HepG2 (cell line): ENCODE data around the gene SMARCAD1. TPM values are rescaled to one million over a fixed set of nuclear protein-coding genes. Genes with fewer than 3 reads are reported as not detected.

Experiments
- ATAC-seq: fragments of 200-7000 bp; cut with Tn5 transposase; 3 replicates; pipeline ENCODE4 v1.9.1; 2020; ENCODE audit warnings: mild to moderate bottlenecking, moderate library complexity
- BruUV-seq: library from RNA; stranded (reverse); fragments of 400-500 nt; replicated peaks from 2 replicates; lab custom pipeline; 2021; lab: Mats Ljungman, UMichigan
- CTCF ChIA-PET: fragments of 300-600 bp; formaldehyde crosslinking; extraction: SDS; loops from one replicate; lab custom pipeline; 2021; ENCODE audit warnings: low total read pairs, inconsistent platforms, low intra/inter-chr PET ratio; lab: Yijun Ruan, JAX
- POLR2A ChIA-PET: fragments of 350-600 bp; sonication (Branson Sonifier 250); formaldehyde crosslinking; loops from one replicate; lab custom pipeline; 2020; ENCODE audit warnings: antibody characterized with exemption, inconsistent platforms; lab: Yijun Ruan, JAX
- DNase-seq: peaks from one replicate; pipeline ENCODE4 v3.0.0-alpha.2; 2015; ENCODE audit warnings: low spot score
- FAIRE-seq: peaks from 3 replicates; lab custom pipeline; 2011; peaks lifted over from hg19 to GRCh38; lab: Jason Lieb, UNC
- H2AFZ ChIP-seq: one replicate; pipeline ENCODE4 v1.6.1; 2011; ENCODE audit warnings: low read length, inconsistent platforms
- H3K27ac ChIP-seq: fragments of 300-600 bp; 3 replicates; pipeline ENCODE4 v1.8.0; 2011; ENCODE audit warnings: mixed run types, mild to moderate bottlenecking, mixed read lengths, low read length, inconsistent platforms; ENCODE audit not compliant: insufficient read depth; ENCODE audit errors: extremely low read length
- H3K27me3 ChIP-seq, 2 experiments: fragments of 200-600 bp in 1 of 2; 2 replicates in 1 of 2; 3 replicates in 1 of 2; pipeline versions ENCODE4 v1.6.0 to v1.8.0; 2011; ENCODE audit warnings: low read length in 2 of 2, mild to moderate bottlenecking in 2 of 2, moderate library complexity in 2 of 2, inconsistent platforms in 1 of 2; ENCODE audit not compliant: insufficient read depth in 2 of 2, control insufficient read depth in 1 of 2
- H3K36me3 ChIP-seq, 2 experiments: fragments of 200-600 bp in 1 of 2; replicated peaks in 1 of 2; 2 replicates in 1 of 2; 3 replicates in 1 of 2; pipeline versions ENCODE4 v1.5.1 to v1.8.0; 2011; ENCODE audit warnings: low read length in 2 of 2, inconsistent platforms in 1 of 2; ENCODE audit not compliant: insufficient read depth in 2 of 2, control insufficient read depth in 1 of 2
- H3K4me1 ChIP-seq: 2 replicates; pipeline ENCODE4 v1.5.1; 2012; ENCODE audit warnings: low read length, inconsistent platforms; ENCODE audit not compliant: insufficient read depth
- H3K4me2 ChIP-seq: 2 replicates; pipeline ENCODE4 v1.6.0; 2011; ENCODE audit warnings: low read depth, low read length, inconsistent platforms
- H3K4me3 ChIP-seq, 3 experiments: fragments of 200-600 bp in 1 of 3; sonication (generic), shearing (Covaris generic) in 1 of 3; replicated peaks in 1 of 3; 2 replicates each; pipeline ENCODE4 v1.5.1; 2011 to 2016; ENCODE audit warnings: low read length in 3 of 3, inconsistent platforms in 2 of 3, low read depth in 2 of 3, mild to moderate bottlenecking in 2 of 3, control low read depth in 1 of 3, mixed read lengths in 1 of 3; ENCODE audit not compliant: insufficient read depth in 1 of 3
- H3K79me2 ChIP-seq: one replicate; pipeline ENCODE4 v1.6.1; 2011; ENCODE audit warnings: low read length, inconsistent platforms; ENCODE audit not compliant: insufficient read depth
- H3K9ac ChIP-seq: 2 replicates; pipeline ENCODE4 v1.6.0; 2011; ENCODE audit warnings: mild to moderate bottlenecking, low read depth, low read length, inconsistent platforms; ENCODE audit not compliant: insufficient read depth
- H3K9me3 ChIP-seq: 2 replicates; pipeline ENCODE4 v1.5.1; 2012; ENCODE audit warnings: mild to moderate bottlenecking, low read length
- H4K20me1 ChIP-seq: 2 replicates; pipeline ENCODE4 v1.6.0; 2011; ENCODE audit warnings: inconsistent platforms, mild to moderate bottlenecking, low read length, moderate library complexity; ENCODE audit not compliant: insufficient read depth
- FOSL1 ChIP-seq: sonication (generic); formaldehyde crosslinking; IDR thresholded peaks from 2 replicates; pipeline ENCODE4 v1.9.0; 2021; ENCODE audit warnings: missing genetic modification reagents, borderline replicate concordance
- MAFK ChIP-seq, 2 experiments: IDR thresholded peaks in 1 of 2; conservative IDR thresholded peaks in 1 of 2; 2 replicates each; pipeline ENCODE4 v1.6.1; 2011; ENCODE audit warnings: improper control_type of control experiment in 2 of 2, low read length in 2 of 2
- NFE2L2 ChIP-seq: fragments of 150-350 bp; IDR thresholded peaks from 2 replicates; pipeline ENCODE4 v1.6.1; 2014; ENCODE audit warnings: low read length
- TEF ChIP-seq: sonication (generic); formaldehyde crosslinking; IDR thresholded peaks from 2 replicates; pipeline ENCODE4 v1.5.0; 2020; ENCODE audit warnings: missing genetic modification reagents
- WGBS: methylation state at CpG from one replicate; pipeline ENCODE4 v1.1.6; 2017; ENCODE audit warnings: low lambda C conversion rate; 5-methylcytosine and 5-hydroxymethylcytosine counted together
- in situ Hi-C: cut with HindIII; loops from 2 replicates; pipeline ENCODE4 v1.10.0; 2017; ENCODE audit warnings: low pct_unique_long_range_greater_than_20kb; ENCODE audit not compliant: extremely low pct_ligation_motif_present
- intact Hi-C: fragments of 100-400 bp; cut with micrococcal nuclease; formaldehyde crosslinking; loops from one replicate; pipeline ENCODE4 v1.10.0; 2022; ENCODE audit not compliant: unreplicated experiment
- polyA plus RNA-seq, 8 experiments: library from polyadenylated mRNA; depleted of rRNA in 3 of 8; stranded (reverse) in 7 of 8; unstranded in 1 of 8; fragments of >200 nt; fragmentation: Illumina TruSeq in 4 of 8; extraction: Trizol in 4 of 8; gene quantifications; 2 replicates each; pipeline versions ENCODE4 v1.2.1 to v1.2.3, GENCODE V29; 2011 to 2016; ENCODE audit warnings: low read depth in 4 of 8, missing spikeins in 1 of 8, mixed read lengths in 1 of 8; ENCODE audit not compliant: insufficient read depth in 1 of 8
- total RNA-seq, 5 experiments: library from RNA; depleted of rRNA; stranded (reverse); fragments of >200 nt; fragmentation: Illumina TruSeq; extraction: Trizol; gene quantifications; 2 replicates each; pipeline ENCODE4 v1.2.3, GENCODE V29; 2016; ENCODE audit warnings: low read depth in 1 of 5

SMARCAD1 gene
- total and polyA plus RNA-seq, 2 of the 13 experiments (the other 11 are each of a cell fraction or from before 2014, with no cell fraction given): 18.2 to 35.9 TPM

- no peak for FAIRE-seq
- CTCF ChIA-PET: no interaction called here
- WGBS: 98% methylated on average over 2 of the region's 2 CpGs
- Histone ChIP-seq H3K36me3 (peaks cover 4 to 57% of the 10 kb centered on the region in 2 experiments; a peak in 3 of 5 replicates), H3K27me3 (no peaks in the 10 kb centered on the region; a peak in 1 of 5 replicates), H3K79me2 (no peaks in the 10 kb centered on the region), H3K4me1 (no peaks in the 10 kb centered on the region), H2AFZ (no peak overlapping the region), H3K9me3 (no peaks in the 10 kb centered on the region), H3K4me3 (no peak overlapping the region), H3K27ac (no peak overlapping the region), H3K4me2 (no peak overlapping the region), H3K9ac (no peak overlapping the region), H4K20me1 (no peaks in the 10 kb centered on the region)
- TF ChIP-seq NFE2L2: peak; percentile 20; the same call in 1 of the 2 replicates
- no peak for TF ChIP-seq FOSL1 (CRISPR knock-in tag)
- TF ChIP-seq MAFK (conservative IDR thresholded peaks at IDR 0.05 in 1 of 2, IDR thresholded peaks at IDR 0.05 in 1 of 2; ENCODE audit: low read length in 2 of 2): no peak
- intact Hi-C loops (no loop called here), in situ Hi-C loops (no loop called here)
- ATAC-seq: no peak
- no peak for DNase-seq
- BruUV-seq: no TSS peak
- POLR2A ChIA-PET: no interaction called here
Measured at GRCh38 chr4:94278781-94279180, 71.1 kb downstream of the SMARCAD1 start.

GRCh38 chr4:94284889-94285288 lies 77.2 kb downstream of the SMARCAD1 start:
- Histone ChIP-seq H3K4me3 (no peak overlapping the region), H3K79me2 (no peaks in the 10 kb centered on the region), H3K9ac (no peak overlapping the region), H3K27ac (no peak overlapping the region), H3K4me2 (no peak overlapping the region), H3K36me3 (peaks cover 7 to 50% of the 10 kb centered on the region in 2 experiments), H3K9me3 (no peaks in the 10 kb centered on the region), H4K20me1 (no peaks in the 10 kb centered on the region), H3K4me1 (no peaks in the 10 kb centered on the region), H2AFZ (no peak overlapping the region), H3K27me3 (no peaks in the 10 kb centered on the region; a peak in 1 of 5 replicates)
- ChIA-PET CTCF (no interaction called here), POLR2A (no interaction called here)
- FAIRE-seq (no peak), DNase-seq (no peak), ATAC-seq (no peak)
- TF ChIP-seq TEF (CRISPR knock-in tag): no peak
- WGBS: 96% methylated on average over 1 of the region's 1 CpG
- BruUV-seq: no TSS peak
- intact Hi-C loops (no loop called here), in situ Hi-C loops (no loop called here)
